HCT116 (cell line): ENCODE data around the gene BLOC1S6. TPM values are rescaled to one million over a fixed set of nuclear protein-coding genes. Genes with fewer than 3 reads are reported as not detected.

Source experiments
- ATAC-seq: fragments of 200-7000 bp; cut with Tn5 transposase; 2 replicates; pipeline ENCODE4 v1.9.1; 2020; ENCODE audit warnings: mild to moderate bottlenecking, moderate library complexity
- BruUV-seq: library from RNA; stranded (reverse); fragments of 400-500 nt; replicated peaks from 2 replicates; lab custom pipeline; 2021; lab: Mats Ljungman, UMichigan
- CTCF ChIA-PET: fragments of 300-600 bp; sonication (Branson Sonifier 250); formaldehyde crosslinking; loops from one replicate; lab custom pipeline; 2021; ENCODE audit warnings: antibody characterized with exemption; lab: Charles Lee
- POLR2A ChIA-PET: fragments of 300-600, 350-600 bp; sonication (Branson Sonifier 250); formaldehyde crosslinking; loops from one replicate; lab custom pipeline; 2021; ENCODE audit warnings: antibody characterized with exemption; lab: Charles Lee
- RAD21 ChIA-PET, 2 experiments: fragments of 300-600 bp; sonication (Branson Sonifier 250); formaldehyde crosslinking; loops; one replicate each; lab custom pipeline; 2023; ENCODE audit warnings: low total read pairs in 2 of 2; ENCODE audit not compliant: uncharacterized antibody in 2 of 2, unreplicated experiment in 2 of 2, low non-redundant PET in 1 of 2; lab: Charles Lee
- DNase-seq: peaks from one replicate; pipeline ENCODE4 v3.0.0-alpha.2; 2010; ENCODE audit warnings: low read depth, low spot score
- H2AFZ ChIP-seq: fragments of 200-600 bp; shearing (Covaris generic), sonication (generic); 2 replicates; pipeline ENCODE4 v1.6.1; 2017; ENCODE audit warnings: low read depth, mixed run types, mixed read lengths, antibody characterized with exemption, low read length; ENCODE audit not compliant: poor library complexity, severe bottlenecking
- H3K27ac ChIP-seq: 2 replicates; pipeline ENCODE4 v1.5.1; 2012; ENCODE audit warnings: low read depth, low read length
- H3K27me3 ChIP-seq: fragments of 200-600 bp; sonication (generic); 2 replicates; pipeline ENCODE4 v1.6.1; 2016; ENCODE audit warnings: mixed run types, low read length, mixed read lengths; ENCODE audit not compliant: insufficient read depth
- H3K36me3 ChIP-seq, 2 experiments: fragments of 200-500 bp in 1 of 2; fragments of 200-600 bp in 1 of 2; sonication (Bioruptor generic) in 1 of 2; sonication (generic) in 1 of 2; 2 replicates each; pipeline versions ENCODE4 v1.5.1 to v1.6.1; 2014 to 2016; ENCODE audit warnings: low read length in 2 of 2, inconsistent platforms in 1 of 2, mixed read lengths in 1 of 2, mixed run types in 1 of 2; ENCODE audit not compliant: insufficient read depth in 2 of 2, control insufficient read depth in 1 of 2
- H3K4me1 ChIP-seq, 2 experiments: fragments of 200-600 bp in 1 of 2; sonication (generic) in 1 of 2; 2 replicates each; pipeline versions ENCODE4 v1.5.1 to v1.6.1; 2012 to 2017; ENCODE audit warnings: low read length in 2 of 2, inconsistent platforms in 1 of 2, mild to moderate bottlenecking in 1 of 2, mixed read lengths in 1 of 2, mixed run types in 1 of 2, moderate library complexity in 1 of 2; ENCODE audit not compliant: insufficient read depth in 2 of 2, control insufficient read depth in 1 of 2
- H3K4me2 ChIP-seq: fragments of 200-600 bp; sonication (generic); 2 replicates; pipeline ENCODE4 v1.6.1; 2017; ENCODE audit warnings: mixed run types, low read length, mixed read lengths
- H3K4me3 ChIP-seq, 2 experiments: fragments of 200-600 bp in 1 of 2; sonication (generic) in 1 of 2; replicated peaks in 1 of 2; 2 replicates each; pipeline ENCODE4 v1.5.1; 2011 to 2016; ENCODE audit warnings: low read length in 2 of 2, control low read depth in 1 of 2, low read depth in 1 of 2, mild to moderate bottlenecking in 1 of 2, mixed read lengths in 1 of 2, mixed run types in 1 of 2
- H3K79me2 ChIP-seq: fragments of 200-600 bp; sonication (generic); 2 replicates; pipeline ENCODE4 v1.6.1; 2017; ENCODE audit warnings: mild to moderate bottlenecking, mixed run types, low read length, moderate library complexity, mixed read lengths; ENCODE audit not compliant: insufficient read depth
- H3K9ac ChIP-seq: fragments of 200-600 bp; sonication (generic); 2 replicates; pipeline ENCODE4 v1.6.1; 2016; ENCODE audit warnings: low read length, mixed read lengths
- H3K9me2 ChIP-seq: fragments of 200-600 bp; sonication (generic), shearing (Covaris generic); 2 replicates; pipeline ENCODE4 v1.6.1; 2017; ENCODE audit warnings: mixed run types, mild to moderate bottlenecking, moderate library complexity; ENCODE audit not compliant: insufficient read depth
- H3K9me3 ChIP-seq, 2 experiments: fragments of 200-500 bp in 1 of 2; fragments of 200-600 bp in 1 of 2; sonication (Bioruptor generic) in 1 of 2; sonication (generic) in 1 of 2; 2 replicates each; pipeline ENCODE4 v1.6.1; 2014 to 2017; ENCODE audit warnings: low read length in 2 of 2, mixed read lengths in 2 of 2, inconsistent platforms in 1 of 2, low read depth in 1 of 2, mild to moderate bottlenecking in 1 of 2, mixed run types in 1 of 2, moderate library complexity in 1 of 2; ENCODE audit not compliant: control insufficient read depth in 1 of 2, insufficient read depth in 1 of 2
- H4K20me1 ChIP-seq: fragments of 200-600 bp; sonication (generic), shearing (Covaris generic); 2 replicates; pipeline ENCODE4 v1.6.1; 2017; ENCODE audit warnings: mixed run types, mild to moderate bottlenecking, moderate library complexity; ENCODE audit not compliant: insufficient read depth
- JUND ChIP-seq: IDR thresholded peaks from 2 replicates; pipeline ENCODE4 v1.6.1; 2012
- POLR2A ChIP-seq: IDR thresholded peaks from 2 replicates; pipeline ENCODE4 v1.7.0; 2011; ENCODE audit warnings: borderline replicate concordance; ENCODE audit not compliant: insufficient read depth, insufficient read length; ENCODE audit errors: extremely low read depth
- POLR2AphosphoS5 ChIP-seq: IDR thresholded peaks from 2 replicates; pipeline ENCODE4 v1.6.1; 2011; ENCODE audit warnings: mild to moderate bottlenecking, low read depth, low read length, moderate library complexity
- SP1 ChIP-seq: IDR thresholded peaks from 2 replicates; pipeline ENCODE4 v1.6.1; 2012; ENCODE audit warnings: low read depth
- SRF ChIP-seq: IDR thresholded peaks from 2 replicates; pipeline ENCODE4 v1.6.1; 2012; ENCODE audit warnings: low read depth
- YY1 ChIP-seq: IDR thresholded peaks from 2 replicates; pipeline ENCODE4 v1.6.1; 2011; ENCODE audit warnings: low read length, low read depth, moderate library complexity, mild to moderate bottlenecking; ENCODE audit not compliant: insufficient replicate concordance; ENCODE audit errors: extremely low read depth
- ZNF274 ChIP-seq: fragments of 200-500 bp; sonication (Bioruptor generic); IDR thresholded peaks from 2 replicates; pipeline ENCODE4 v1.6.1; 2014; ENCODE audit warnings: mild to moderate bottlenecking, low read depth, low read length, inconsistent platforms
- intact Hi-C: fragments of 100-400 bp; cut with micrococcal nuclease; formaldehyde crosslinking; loops from 2 replicates; pipeline ENCODE4 v1.10.0; 2022
- total RNA-seq: library from RNA; stranded (reverse); gene quantifications from one replicate; pipeline ENCODE4 v1.2.1, GENCODE V29; 2021; ENCODE audit not compliant: unreplicated experiment
- TF ChIP-seq, protein P1 (sequence below): IDR thresholded peaks from 2 replicates; pipeline ENCODE4 v1.6.1; 2012
- TF ChIP-seq, protein P2 (sequence below): IDR thresholded peaks from 2 replicates; pipeline ENCODE4 v1.6.1; 2012; ENCODE audit warnings: low read depth

The BLOC1S6 gene
- total RNA-seq, 1 experiment from 2014 or later, result 40.7 TPM

DNA sequence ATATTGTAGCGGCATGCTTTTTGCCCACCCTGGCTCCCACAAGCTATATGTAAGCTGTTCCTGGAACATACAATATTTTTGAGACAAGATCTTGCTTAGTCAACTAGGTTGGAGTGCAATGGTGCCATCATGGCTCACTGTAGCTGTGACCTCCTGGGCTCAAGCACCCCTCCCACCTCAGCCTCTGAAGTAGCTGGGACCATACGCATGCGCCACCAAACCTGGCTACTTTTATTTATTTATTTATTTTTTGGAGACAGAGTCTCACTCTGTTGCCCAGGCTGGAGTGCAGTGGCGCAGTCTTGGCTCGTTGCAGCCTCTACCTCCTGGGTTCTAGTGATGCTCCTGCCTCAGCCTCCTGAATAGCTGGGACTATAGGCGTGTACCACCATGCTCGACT, 41.0 kb downstream of the BLOC1S6 start:
- ATAC-seq, result no peak
- CTCF ChIA-PET, result interaction anchor here (1.4 kb wide), 1 partner anchor 171 kb away, joined by 4 read pairs; no protein-coding TSS in a partner anchor
- BruUV-seq, result no TSS peak

More for the DNA sequence above, 41.0 kb downstream of the BLOC1S6 start:
- H3K36me3 ChIP-seq, result no peaks in the 10 kb centered on the region
- H3K9me2 ChIP-seq, result no peaks in the 10 kb centered on the region
- H3K4me2 ChIP-seq, result no peak overlapping the region
- intact Hi-C loops, result no loop called here
- ChIA-PET RAD21 (no interaction called here), POLR2A (no interaction called here)
- no peak overlapping the region for H3K9ac ChIP-seq
- H2AFZ ChIP-seq, result no peak overlapping the region
- no peak overlapping the region for H3K4me3 ChIP-seq
- H3K27ac ChIP-seq, result no peak overlapping the region
- TF ChIP-seq ZNF274 (no peak), SRF (no peak), POLR2A (no peak), POLR2AphosphoS5 (no peak), JUND (no peak), SP1 (no peak), YY1 (no peak)
- TF ChIP-seq, protein P1, sequence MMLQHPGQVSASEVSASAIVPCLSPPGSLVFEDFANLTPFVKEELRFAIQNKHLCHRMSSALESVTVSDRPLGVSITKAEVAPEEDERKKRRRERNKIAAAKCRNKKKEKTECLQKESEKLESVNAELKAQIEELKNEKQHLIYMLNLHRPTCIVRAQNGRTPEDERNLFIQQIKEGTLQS, result no peak
- TF ChIP-seq, protein P2, sequence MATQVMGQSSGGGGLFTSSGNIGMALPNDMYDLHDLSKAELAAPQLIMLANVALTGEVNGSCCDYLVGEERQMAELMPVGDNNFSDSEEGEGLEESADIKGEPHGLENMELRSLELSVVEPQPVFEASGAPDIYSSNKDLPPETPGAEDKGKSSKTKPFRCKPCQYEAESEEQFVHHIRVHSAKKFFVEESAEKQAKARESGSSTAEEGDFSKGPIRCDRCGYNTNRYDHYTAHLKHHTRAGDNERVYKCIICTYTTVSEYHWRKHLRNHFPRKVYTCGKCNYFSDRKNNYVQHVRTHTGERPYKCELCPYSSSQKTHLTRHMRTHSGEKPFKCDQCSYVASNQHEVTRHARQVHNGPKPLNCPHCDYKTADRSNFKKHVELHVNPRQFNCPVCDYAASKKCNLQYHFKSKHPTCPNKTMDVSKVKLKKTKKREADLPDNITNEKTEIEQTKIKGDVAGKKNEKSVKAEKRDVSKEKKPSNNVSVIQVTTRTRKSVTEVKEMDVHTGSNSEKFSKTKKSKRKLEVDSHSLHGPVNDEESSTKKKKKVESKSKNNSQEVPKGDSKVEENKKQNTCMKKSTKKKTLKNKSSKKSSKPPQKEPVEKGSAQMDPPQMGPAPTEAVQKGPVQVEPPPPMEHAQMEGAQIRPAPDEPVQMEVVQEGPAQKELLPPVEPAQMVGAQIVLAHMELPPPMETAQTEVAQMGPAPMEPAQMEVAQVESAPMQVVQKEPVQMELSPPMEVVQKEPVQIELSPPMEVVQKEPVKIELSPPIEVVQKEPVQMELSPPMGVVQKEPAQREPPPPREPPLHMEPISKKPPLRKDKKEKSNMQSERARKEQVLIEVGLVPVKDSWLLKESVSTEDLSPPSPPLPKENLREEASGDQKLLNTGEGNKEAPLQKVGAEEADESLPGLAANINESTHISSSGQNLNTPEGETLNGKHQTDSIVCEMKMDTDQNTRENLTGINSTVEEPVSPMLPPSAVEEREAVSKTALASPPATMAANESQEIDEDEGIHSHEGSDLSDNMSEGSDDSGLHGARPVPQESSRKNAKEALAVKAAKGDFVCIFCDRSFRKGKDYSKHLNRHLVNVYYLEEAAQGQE, result no peak
- TF ChIP-seq, all 23 proteins: peak for 0
- Histone ChIP-seq H3K9me3 (no peaks in the 10 kb centered on the region), H3K79me2 (no peaks in the 10 kb centered on the region), H3K4me1 (peaks cover 6 to 20% of the 10 kb centered on the region in 2 experiments), H3K27me3 (no peaks in the 10 kb centered on the region), H4K20me1 (no peaks in the 10 kb centered on the region)
- DNase-seq, result no peak
